ENCODE data around the gene CTSF. TPM values are rescaled to one million over a fixed set of nuclear protein-coding genes. Genes with fewer than 3 reads are reported as not detected.

CTSF gene
- total and polyA plus RNA-seq, 2 of the 13 experiments (the other 11 are each of a cell fraction or from before 2014, with no cell fraction given), result not detected

DNA sequence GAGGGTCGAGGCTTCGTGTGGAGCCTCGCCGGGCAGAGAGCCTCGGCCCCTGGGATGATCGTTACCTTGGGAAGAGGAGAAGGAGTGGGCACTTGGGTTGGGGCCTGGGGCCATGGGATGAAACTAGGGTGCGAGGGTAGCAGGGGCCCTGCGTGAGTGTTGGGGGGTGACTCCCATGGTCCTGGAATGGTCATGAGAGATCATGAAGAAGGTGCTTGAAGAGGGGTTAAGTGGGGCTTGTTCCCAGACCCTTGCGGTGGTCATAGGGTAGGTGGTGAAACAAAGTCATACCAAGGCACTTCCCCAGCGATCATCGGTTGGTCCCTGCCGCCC, 24.9 kb upstream of the CTSF start (continued):
- TF ChIP-seq GLI4 (CRISPR knock-in tag; IDR thresholded peaks at IDR 0.05; ENCODE audit: borderline replicate concordance) (0 out of 2 replicates have a peak, but pooled peaks have one; percentile 7), KLF11 (CRISPR knock-in tag; IDR thresholded peaks at IDR 0.05) (no peak), XRCC5 (optimal IDR thresholded peaks at IDR 0.05; ENCODE audit: low read length) (no peak), TSC22D2 (CRISPR knock-in tag; IDR thresholded peaks at IDR 0.05; ENCODE audit: borderline replicate concordance) (no peak), ZNF317 (CRISPR knock-in tag; IDR thresholded peaks at IDR 0.05) (no peak), WIZ (CRISPR knock-in tag; IDR thresholded peaks at IDR 0.05) (no peak), ZNF329 (CRISPR knock-in tag; IDR thresholded peaks at IDR 0.05; ENCODE audit: low read depth) (peak; percentile 75; the same call in 1 of the 2 replicates), TOE1 (CRISPR knock-in tag; IDR thresholded peaks at IDR 0.05) (no peak), SOX5 (CRISPR knock-in tag; IDR thresholded peaks at IDR 0.05; ENCODE audit: borderline replicate concordance) (no peak), NBN (conservative IDR thresholded peaks at IDR 0.05) (no peak), PLRG1 (conservative IDR thresholded peaks at IDR 0.05) (no peak), ZNF432 (CRISPR knock-in tag; IDR thresholded peaks at IDR 0.05; ENCODE audit: borderline replicate concordance) (no peak), HNRNPLL (IDR thresholded peaks at IDR 0.05; ENCODE audit: low read depth, low read length, poor library complexity, severe bottlenecking) (no peak)
- TF ChIP-seq, protein P1, sequence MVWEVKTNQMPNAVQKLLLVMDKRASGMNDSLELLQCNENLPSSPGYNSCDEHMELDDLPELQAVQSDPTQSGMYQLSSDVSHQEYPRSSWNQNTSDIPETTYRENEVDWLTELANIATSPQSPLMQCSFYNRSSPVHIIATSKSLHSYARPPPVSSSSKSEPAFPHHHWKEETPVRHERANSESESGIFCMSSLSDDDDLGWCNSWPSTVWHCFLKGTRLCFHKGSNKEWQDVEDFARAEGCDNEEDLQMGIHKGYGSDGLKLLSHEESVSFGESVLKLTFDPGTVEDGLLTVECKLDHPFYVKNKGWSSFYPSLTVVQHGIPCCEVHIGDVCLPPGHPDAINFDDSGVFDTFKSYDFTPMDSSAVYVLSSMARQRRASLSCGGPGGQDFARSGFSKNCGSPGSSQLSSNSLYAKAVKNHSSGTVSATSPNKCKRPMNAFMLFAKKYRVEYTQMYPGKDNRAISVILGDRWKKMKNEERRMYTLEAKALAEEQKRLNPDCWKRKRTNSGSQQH (CRISPR knock-in tag; IDR thresholded peaks at IDR 0.05; ENCODE audit: low read depth), result no peak
- TF ChIP-seq, protein P2, sequence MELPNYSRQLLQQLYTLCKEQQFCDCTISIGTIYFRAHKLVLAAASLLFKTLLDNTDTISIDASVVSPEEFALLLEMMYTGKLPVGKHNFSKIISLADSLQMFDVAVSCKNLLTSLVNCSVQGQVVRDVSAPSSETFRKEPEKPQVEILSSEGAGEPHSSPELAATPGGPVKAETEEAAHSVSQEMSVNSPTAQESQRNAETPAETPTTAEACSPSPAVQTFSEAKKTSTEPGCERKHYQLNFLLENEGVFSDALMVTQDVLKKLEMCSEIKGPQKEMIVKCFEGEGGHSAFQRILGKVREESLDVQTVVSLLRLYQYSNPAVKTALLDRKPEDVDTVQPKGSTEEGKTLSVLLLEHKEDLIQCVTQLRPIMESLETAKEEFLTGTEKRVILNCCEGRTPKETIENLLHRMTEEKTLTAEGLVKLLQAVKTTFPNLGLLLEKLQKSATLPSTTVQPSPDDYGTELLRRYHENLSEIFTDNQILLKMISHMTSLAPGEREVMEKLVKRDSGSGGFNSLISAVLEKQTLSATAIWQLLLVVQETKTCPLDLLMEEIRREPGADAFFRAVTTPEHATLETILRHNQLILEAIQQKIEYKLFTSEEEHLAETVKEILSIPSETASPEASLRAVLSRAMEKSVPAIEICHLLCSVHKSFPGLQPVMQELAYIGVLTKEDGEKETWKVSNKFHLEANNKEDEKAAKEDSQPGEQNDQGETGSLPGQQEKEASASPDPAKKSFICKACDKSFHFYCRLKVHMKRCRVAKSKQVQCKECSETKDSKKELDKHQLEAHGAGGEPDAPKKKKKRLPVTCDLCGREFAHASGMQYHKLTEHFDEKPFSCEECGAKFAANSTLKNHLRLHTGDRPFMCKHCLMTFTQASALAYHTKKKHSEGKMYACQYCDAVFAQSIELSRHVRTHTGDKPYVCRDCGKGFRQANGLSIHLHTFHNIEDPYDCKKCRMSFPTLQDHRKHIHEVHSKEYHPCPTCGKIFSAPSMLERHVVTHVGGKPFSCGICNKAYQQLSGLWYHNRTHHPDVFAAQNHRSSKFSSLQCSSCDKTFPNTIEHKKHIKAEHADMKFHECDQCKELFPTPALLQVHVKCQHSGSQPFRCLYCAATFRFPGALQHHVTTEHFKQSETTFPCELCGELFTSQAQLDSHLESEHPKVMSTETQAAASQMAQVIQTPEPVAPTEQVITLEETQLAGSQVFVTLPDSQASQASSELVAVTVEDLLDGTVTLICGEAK (IDR thresholded peaks at IDR 0.05), result no peak
- TF ChIP-seq, protein P2 (CRISPR knock-in tag; IDR thresholded peaks at IDR 0.05), result no peak; the same call in 1 of the 2 replicates
